Activated T-cell treated with anti-CD3 and anti-CD28 coated beads for 4 hours (primary cell): ENCODE measurements around the gene DPP6.
"Not testable (repeated sequence)": the region's sequence is repeated elsewhere in the genome, so short reads cannot be mapped to it uniquely, and the experiment has no call there.

ENCODE experiments used
- DNase-seq: peaks from one replicate; pipeline ENCODE4 v3.0.0-alpha.2; 2020

DPP6 gene

DNA sequence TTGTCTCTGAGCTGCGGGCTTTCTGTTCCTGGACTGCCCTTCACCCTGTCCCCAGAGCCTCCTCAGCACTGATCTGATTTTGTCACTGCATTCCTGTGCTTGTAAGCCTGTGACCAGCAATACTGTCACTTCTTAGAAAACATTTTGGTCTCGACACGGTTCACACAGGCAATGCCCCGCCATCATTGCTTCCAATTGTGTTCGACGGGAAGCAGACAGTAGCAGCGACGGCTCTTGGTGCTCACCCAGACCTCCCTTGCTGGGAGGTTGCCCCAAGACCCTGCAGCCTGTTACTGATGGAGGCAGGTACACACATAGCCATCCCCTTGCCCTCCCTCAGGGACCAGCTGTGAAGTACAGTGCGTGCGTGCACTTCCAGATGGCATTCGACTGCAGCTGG is 99.1 kb downstream of the DPP6 start:
- DNase-seq: not testable (repeated sequence)

DNA sequence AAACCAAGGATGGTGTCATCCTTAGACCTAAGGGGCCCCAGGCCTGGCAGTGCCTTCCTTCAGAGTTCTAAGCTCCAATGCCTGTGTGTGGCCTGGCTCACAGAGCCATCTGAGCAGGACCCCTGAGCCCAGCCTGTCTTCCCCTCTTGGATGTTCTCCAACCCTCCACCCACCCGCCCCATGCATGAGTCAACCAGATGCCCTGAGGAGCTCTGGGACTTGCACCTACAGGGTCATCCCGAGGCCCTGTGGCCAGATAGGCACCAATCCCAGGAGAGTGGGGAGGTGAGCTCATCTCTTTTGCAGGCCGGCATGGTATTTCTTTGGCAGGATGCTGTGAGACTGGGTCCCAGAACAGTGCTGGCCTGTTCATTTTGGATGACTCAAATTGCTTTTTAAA is 103.7 kb downstream of the DPP6 start:
- DNase-seq: not testable (repeated sequence)

- DNase-seq: not testable (repeated sequence)
Observed at GRCh38 chr7:154162921-154163320, 110.7 kb downstream of the DPP6 start.

- not testable (repeated sequence) for DNase-seq
Observed at GRCh38 chr7:154163642-154164041, 111.4 kb downstream of the DPP6 start.

DNA sequence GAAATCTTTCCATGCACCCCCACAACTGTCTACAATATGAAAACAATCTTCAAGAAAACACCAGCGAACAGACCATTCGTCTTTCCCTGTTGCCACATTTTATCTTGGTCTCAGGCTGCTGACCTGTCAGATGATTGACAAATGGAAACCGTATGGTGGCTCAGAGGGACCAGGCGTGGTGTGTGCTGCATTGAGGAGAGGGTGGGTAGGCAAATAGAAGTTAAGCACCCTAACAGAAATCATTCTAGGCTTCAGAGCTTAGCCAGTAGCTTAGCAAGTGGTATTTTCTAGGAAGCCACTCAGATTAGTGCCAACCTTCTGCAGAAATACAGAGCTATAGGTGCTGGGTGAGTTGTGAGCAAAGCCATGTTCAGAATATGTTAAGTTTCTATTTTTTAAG is 114.9 kb downstream of the DPP6 start:
- no peak for DNase-seq

GRCh38 chr7:154167807-154168206 is 115.6 kb downstream of the DPP6 start:
- DNase-seq: no peak

DNA sequence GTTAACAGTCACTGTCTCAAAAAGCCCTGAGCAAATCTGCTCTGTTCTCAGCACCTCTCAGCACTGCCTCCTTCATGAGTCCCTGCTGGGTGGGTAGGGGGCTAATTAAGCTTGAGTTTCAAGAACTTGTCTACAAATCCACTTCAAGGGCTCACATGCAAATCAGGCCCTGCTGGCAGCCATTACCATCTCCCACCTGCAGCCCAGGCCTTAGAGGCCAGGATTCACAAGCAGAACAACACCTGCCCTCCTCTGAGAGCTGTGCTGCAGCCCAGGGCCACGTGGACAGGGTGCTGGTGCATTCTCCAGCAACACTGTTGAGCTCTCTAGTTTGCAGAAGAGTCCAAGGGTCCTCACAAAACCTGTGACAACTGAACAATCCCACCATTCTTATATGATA is 119.2 kb downstream of the DPP6 start:
- DNase-seq: no peak

DNA sequence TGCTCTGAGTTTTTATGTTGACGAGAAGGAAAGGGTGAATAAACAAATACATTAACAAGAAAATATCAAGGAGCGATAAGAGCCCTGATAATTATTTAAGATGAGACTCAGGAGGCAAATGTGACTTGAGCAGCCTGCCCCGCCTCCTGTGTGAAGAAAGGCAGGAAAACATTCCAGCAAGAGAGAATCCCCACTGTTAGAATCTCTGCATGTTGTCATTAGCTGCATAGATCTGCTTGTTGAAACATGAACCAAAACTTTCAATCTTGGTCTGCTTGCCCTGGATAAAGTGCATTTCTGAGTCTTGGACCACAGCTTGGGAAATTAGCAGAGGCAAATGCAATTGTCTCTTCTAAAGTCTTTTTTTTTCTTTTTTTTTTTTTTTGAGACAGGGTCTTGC is 120.0 kb downstream of the DPP6 start:
- DNase-seq: no peak

DNA sequence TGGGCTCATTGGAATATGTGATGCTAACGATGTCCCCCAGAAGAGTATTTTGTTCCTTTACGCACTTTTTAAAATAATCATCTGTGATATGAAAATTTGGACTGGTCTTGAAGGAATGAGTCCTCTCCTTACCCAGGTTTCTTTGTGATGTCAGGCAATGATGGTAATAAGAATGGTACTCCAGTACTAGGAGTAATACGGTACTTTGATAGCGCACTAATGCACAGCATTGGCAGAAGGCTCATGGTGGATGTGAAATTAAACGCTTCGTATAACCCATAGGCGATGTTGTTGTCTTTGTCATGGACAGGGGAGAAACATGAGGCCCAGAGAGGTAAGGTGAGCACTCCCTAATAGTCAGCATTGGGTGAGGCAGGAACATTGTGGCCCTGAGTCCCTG is 125.4 kb downstream of the DPP6 start:
- DNase-seq: no peak

DNA sequence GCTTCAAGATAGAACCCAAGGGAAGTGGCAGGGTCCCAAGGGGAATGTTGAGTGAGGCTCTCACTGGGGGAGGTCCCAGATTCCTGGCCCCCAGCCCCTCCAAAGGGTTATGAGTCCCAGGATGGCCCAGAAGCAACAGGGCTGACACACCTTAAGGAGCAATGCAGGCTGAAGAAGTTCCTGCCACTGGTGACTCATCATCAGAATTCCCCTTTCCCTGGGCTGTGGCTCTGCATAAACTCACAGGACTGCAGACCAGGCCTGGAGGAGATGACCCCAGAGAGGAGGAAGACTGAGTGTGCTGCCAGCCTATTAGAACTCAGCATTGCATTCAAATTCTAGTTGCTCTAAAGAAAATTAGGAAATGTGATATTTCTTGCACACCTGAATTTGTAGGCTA is 126.7 kb downstream of the DPP6 start:
- no peak for DNase-seq

GRCh38 chr7:154183482-154183881 is 131.3 kb downstream of the DPP6 start:
- DNase-seq: no peak

GRCh38 chr7:154183946-154184345 is 131.7 kb downstream of the DPP6 start:
- DNase-seq: no peak

GRCh38 chr7:154186811-154187210 is 134.6 kb downstream of the DPP6 start:
- no peak for DNase-seq

DNA sequence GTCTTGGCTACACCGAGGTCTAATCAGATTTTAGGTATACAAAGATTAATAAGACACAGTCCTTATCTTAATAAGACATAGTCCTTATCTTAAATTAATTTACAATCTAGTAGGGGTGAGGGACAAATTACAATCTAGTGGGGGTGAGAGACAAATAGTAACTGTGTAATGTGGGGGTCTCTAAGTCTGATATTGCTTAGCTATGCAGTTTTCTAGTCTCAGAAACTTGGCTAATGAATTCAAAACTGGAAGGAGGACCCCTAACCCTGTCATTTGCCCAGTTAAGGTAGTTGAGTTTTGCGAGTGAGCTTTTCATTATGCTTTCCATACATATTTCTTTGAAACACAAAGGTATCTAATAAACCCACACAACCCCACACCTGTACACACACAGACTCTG is 136.1 kb downstream of the DPP6 start:
- DNase-seq: no peak

DNA sequence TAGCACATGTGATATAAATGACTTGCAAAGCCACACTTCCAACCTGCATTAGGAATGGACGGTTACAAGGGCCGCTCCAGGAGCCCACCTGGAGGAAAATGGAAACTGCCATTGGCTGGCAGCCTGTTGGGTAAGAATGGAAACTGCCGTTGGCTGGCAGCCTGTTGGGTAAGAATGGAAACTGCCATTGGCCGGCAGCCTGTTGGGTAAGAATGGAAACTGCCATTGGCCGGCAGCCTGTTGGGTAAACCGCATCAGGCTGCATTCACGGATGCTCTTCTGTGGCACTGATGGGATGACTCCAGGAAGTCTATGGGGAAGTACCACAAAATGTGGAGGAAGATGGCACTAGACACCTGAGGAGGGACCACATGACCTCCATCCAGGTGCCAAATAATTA is 143.1 kb downstream of the DPP6 start:
- DNase-seq: no peak

- no peak for DNase-seq
Observed at GRCh38 chr7:154198481-154198880, 146.3 kb downstream of the DPP6 start.

DNA sequence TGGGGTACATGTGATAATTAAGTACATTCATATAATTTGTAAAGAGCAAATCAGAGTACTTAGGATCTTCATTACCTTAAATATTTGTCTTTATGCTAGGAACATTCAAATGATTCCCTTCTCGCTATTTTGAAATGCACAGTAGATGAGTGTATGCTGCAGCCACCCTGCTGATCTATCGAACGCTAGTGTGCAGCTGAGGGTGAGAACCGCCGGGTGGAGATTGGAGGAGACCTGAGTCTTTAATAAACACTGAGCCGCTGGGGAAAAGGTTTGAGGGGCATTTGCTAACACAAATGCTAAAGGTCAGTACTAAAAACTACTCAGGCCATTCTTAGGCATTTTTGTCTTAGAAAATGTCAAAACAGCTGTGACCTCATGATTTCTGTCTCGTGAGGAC is 148.0 kb downstream of the DPP6 start:
- DNase-seq: no peak

- no peak for DNase-seq
Observed at GRCh38 chr7:154202002-154202401, 149.8 kb downstream of the DPP6 start.

DNA sequence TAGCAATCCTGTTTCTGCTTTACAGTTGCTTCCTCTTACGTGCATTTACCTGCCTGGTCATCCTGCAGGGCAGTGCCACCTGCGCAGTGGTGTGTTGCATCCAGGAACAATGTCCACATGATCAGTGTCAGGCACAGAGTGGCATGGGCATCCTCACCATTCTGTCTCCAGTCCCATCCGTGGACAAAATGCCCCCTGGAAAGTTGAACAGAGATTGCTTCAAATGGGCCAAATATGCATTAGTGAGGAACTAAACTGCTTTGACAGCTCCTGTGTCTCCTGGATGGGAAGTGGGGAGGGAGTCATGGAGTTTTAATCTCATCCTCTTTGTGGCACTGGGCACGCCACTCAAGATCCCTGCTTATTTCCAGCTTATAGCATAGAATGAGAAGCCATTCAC is 151.8 kb downstream of the DPP6 start:
- DNase-seq: no peak

DNA sequence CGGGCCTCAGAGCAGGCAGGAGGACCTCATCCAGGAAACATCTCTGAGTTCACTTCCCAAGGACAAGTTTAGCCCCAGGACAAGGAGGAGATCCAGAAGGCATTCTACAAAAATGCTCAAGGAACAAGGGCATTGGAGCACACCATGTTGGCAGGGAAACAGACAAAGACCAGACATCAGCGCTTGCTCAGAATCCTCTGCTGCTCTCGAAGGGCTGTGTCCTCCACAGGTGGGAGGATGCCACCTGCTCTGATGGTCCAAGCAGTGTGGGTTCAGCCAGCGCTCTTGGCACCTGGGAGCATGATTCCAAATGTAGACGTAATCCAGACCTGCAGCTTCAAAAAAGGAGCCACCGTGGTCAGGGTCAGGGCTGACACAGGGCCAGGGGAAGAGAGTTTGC is 160.7 kb downstream of the DPP6 start:
- DNase-seq: no peak

- no peak for DNase-seq
Observed at GRCh38 chr7:154217688-154218340, 165.6 kb downstream of the DPP6 start.

GRCh38 chr7:154231732-154232131 is 179.5 kb downstream of the DPP6 start:
- DNase-seq: no peak

DNA sequence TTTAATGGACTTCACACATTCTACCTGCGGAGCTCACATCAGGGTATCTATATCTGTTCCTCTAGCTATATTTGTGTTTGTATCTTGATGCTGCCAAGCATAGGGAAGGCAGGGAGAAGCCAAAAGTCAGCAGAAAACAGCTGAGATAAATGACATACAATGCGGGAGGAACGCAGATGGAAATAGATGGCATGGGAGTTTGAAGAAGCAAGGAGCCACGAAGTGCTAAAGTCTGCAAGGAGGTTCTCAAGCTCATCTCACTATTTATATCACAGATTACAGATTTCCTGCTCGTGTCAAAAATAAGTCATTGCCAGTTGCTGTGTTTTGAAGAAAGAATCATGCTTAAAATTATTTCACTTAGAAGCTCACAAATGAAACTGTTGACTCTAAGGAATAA is 180.5 kb downstream of the DPP6 start:
- DNase-seq: no peak

GRCh38 chr7:154241988-154242387 is 189.8 kb downstream of the DPP6 start:
- no peak for DNase-seq

DNA sequence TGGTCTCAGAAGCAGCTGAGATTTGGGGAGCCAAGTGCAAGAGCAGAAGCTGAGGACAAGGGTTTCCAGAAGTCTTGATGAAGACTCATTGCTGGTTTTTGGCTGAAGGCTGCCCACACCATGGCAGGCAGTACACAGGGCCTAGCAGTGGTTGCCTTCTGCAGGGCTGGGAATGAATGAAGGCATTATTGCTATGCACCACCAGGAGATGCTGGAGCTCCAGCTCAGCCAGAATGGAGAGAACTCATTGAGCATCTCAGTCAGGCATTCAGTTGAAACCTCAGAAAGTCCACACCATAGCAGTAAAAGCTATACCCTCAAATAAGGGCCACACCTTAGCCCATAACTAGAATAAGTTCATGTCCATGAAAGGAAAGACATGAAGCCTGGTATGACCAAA is 190.5 kb downstream of the DPP6 start:
- no peak for DNase-seq

GRCh38 chr7:154252046-154252445 is 199.8 kb downstream of the DPP6 start:
- DNase-seq: no peak
